ENCODE results near the gene HOXD10. TPM values are rescaled to one million over a fixed set of nuclear protein-coding genes. Genes with fewer than 3 reads are reported as not detected.

HOXD10 gene
- total RNA-seq, 3 donors from 2014 or later: 1.6 to 5.2 TPM; not detected in 1

DNA sequence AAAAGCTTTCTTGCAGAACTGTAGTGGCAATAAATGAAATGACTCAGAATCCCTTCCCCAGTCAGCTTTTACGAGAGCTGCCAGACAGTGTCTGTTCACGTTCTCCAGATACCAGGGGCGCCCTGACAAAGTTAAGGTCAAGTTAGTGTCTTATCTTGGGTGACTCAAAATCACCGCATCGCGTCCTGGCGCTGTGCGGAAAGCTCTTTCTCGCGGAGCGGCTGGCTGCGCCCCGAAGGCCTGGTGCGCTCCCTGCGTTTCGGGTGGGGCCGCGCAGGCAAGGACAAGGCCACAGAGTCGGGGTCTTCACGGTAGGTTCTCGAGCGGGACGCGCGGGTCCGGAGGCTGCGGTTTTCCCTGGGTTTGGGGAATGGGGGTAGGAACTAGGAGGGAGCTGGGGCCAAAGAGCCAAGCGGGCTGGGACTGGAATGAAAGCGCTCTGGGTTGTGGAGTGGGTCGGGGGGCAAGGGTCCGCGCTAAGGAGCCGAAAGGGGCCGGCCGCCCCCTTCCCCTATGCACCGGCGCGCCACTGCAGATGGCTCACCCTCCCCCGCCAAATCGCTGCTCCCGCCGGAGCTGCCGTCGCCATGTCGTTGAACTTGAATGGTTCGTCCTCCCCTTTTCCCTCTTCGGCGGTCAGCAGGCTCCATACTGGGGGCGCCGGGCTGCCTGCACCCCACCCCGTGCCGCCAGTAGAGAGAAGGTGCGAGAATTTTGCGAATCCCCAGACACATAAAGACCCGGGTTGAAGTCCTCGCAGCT is 12.1 kb upstream of the HOXD10 start:
- intact Hi-C loops (cut with DNase I; ENCODE audit: low total_unique reads): no loop called here
- H3K27me3 ChIP-seq: peaks cover 43 to 98% of the 10 kb centered on the region in 2 donors
- peak in 1 of 2 donors; percentile 47 for DNase-seq (ENCODE audit: low spot score in 2 of 2)
- H3K27ac ChIP-seq: no peak overlapping the region
- no peaks in the 10 kb centered on the region for H3K9me3 ChIP-seq
- peak overlapping the region; percentile 3 to 54 (median 21) for H3K4me3 ChIP-seq
- TF ChIP-seq, protein P1, sequence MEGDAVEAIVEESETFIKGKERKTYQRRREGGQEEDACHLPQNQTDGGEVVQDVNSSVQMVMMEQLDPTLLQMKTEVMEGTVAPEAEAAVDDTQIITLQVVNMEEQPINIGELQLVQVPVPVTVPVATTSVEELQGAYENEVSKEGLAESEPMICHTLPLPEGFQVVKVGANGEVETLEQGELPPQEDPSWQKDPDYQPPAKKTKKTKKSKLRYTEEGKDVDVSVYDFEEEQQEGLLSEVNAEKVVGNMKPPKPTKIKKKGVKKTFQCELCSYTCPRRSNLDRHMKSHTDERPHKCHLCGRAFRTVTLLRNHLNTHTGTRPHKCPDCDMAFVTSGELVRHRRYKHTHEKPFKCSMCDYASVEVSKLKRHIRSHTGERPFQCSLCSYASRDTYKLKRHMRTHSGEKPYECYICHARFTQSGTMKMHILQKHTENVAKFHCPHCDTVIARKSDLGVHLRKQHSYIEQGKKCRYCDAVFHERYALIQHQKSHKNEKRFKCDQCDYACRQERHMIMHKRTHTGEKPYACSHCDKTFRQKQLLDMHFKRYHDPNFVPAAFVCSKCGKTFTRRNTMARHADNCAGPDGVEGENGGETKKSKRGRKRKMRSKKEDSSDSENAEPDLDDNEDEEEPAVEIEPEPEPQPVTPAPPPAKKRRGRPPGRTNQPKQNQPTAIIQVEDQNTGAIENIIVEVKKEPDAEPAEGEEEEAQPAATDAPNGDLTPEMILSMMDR (IDR thresholded peaks at IDR 0.05): no peak
- TF ChIP-seq POLR2AphosphoS5 (IDR thresholded peaks at IDR 0.05): no peak
- no peak for TF ChIP-seq POLR2A (IDR thresholded peaks at IDR 0.05)
- no peaks in the 10 kb centered on the region for H3K36me3 ChIP-seq
- H3K4me1 ChIP-seq: peaks cover 0 to 4% of the 10 kb centered on the region in 2 donors

DNA sequence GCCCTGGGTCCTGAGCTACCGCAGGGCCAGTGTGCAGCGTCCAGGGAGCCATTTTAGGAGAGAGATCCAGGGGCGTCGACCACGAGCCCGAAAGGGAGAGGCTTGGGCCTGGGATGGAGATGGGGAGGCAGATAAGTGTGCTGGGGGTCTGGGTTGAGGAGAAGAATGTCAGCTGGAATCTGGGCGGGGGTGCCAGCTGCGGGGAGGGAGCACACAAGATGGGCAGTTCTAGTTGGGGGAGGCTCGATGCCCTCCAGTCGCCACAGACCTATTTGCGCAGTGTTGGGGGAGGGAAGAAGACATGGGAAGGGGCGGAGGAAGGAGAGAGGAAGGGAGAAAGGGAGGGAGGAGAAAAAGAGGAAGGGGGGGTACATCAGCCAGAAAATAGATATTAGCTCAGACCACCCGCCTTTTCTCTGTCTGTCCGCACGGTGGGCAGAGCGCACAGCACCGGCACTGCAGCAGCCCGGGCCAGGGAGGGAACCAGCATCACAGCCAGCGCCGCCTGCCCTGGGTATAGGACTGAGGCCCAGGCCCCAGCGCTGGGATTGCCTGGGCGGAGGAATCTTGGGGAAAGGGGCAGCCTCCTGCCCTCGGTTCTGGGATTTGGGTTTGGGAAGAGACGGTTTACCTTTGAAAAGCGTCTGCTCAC is 11.4 kb upstream of the HOXD10 start:
- Histone ChIP-seq H3K4me3 (peak overlapping the region in 2 of 3 donors; percentile 21 to 54), H3K4me1 (peaks cover 0 to 4% of the 10 kb centered on the region in 2 donors)
- no peak for DNase-seq (ENCODE audit: low spot score in 2 of 2)

DNA sequence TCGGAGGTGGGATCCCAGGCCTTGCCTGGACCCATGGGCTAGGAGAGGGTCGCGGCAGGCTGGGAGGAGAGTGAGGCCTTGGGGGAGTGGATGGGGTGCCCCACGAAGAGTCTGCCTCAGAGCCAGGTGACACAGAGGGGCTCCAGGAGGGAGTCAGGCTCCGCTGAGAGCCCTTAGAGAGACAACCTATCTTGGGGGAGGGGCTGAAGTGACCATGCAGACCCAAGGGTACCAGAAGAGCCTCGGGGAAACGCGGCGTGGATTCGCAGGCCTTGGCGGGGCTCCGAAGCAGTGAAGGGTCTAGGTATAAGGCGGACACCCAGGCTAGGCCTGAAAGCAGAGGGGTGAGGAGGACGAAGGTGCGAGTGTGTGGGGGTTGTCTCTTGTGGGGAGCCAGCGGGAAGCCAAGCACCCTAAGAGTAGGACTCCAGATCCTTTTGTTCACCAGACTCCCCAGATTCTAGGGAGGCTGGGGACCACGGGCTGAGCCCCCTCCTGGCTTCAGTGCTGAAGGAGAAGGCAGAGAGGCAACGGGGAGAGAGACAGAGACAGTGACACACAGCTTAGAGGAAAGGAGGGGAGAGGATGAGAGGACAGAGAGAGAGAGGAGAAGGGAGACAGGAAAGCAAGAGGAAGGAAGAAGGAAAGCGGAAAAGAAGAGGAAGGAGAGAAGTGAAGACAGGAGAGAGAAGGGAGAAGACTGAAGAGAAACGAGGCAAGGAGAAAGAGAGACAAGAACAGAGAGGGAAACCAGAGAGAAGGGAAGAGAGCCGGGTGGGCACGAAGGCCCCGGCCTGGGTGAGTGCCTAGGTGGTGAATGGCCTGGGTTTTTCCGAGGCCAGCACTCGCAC is 10.6 kb upstream of the HOXD10 start:
- H3K36me3 ChIP-seq: no peaks in the 10 kb centered on the region

More for the DNA sequence above, 11.4 kb upstream of the HOXD10 start:
- intact Hi-C loops (cut with DNase I; ENCODE audit: low total_unique reads): no loop called here
- TF ChIP-seq POLR2A (IDR thresholded peaks at IDR 0.05) (no peak), POLR2AphosphoS5 (IDR thresholded peaks at IDR 0.05) (no peak)
- TF ChIP-seq, protein P1 (IDR thresholded peaks at IDR 0.05): no peak
- H3K36me3 ChIP-seq: no peaks in the 10 kb centered on the region
- no peaks in the 10 kb centered on the region for H3K9me3 ChIP-seq
- H3K27me3 ChIP-seq: peaks cover 37 to 98% of the 10 kb centered on the region in 2 donors
- H3K27ac ChIP-seq: no peak overlapping the region

DNA sequence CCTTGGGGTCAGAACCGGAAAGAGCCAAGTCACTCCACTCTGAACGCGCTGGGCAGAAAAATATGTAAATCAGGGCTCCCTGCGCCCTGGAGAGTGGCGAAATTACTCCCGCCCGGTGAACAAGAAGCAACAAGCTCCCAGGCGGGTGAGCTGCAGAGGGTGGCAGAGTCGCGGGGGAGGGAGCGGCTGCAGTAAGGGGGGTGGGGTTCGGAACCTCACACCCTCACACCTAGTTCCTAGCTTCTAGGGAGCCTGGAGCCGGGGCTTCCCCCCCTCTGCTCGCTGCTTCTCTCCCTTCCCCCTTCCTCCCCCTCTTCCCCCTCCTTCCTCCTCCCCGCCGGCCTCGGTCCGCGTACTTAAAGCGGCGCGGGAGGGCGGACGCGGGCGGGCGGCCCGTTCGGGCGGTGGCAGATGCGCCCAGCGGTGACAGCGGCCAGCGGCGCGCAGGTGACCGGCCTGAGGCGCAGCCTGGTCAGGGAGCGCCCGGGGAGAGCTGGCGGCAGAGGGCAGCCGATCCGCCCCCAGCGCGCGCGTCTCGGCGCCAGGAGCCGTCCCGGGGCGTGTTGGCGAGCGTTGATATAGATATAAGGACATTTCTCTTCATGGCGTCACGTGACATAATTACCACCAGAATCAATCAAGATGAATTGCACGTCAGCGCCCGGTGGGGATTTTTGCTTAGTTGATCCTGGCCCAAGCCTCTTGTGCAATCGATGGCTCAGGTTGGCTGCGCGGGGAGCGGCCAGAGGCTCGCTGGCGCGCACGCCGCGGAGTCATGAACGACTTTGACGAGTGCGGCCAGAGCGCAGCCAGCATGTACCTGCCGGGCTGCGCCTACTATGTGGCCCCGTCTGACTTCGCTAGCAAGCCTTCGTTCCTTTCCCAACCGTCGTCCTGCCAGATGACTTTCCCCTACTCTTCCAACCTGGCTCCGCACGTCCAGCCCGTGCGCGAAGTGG is 9.7 kb upstream of the HOXD10 start, which contains the start of gene HOXD11:
TSS of gene HOXD11 (plus strand) at position 700 of the 959 bp plus-strand sequence. CDS start at position 776, 76 bp downstream.
- Histone ChIP-seq H3K9me3 (no peaks in the 10 kb centered on the region), H3K36me3 (no peaks in the 10 kb centered on the region), H3K27ac (no peak within 1 kb of the TSS), H3K4me3 (peak within 1 kb of the TSS; percentile 24 to 68 (median 43)), H3K27me3 (peaks cover 28 to 98% of the 10 kb centered on the region in 2 donors), H3K4me1 (peaks cover 0 to 4% of the 10 kb centered on the region in 2 donors)
- peak in 1 of 2 donors; percentile 43 for DNase-seq (ENCODE audit: low spot score in 2 of 2)
- TF ChIP-seq POLR2A (IDR thresholded peaks at IDR 0.05) (no peak), POLR2AphosphoS5 (IDR thresholded peaks at IDR 0.05) (no peak)
- TF ChIP-seq, protein P1 (IDR thresholded peaks at IDR 0.05): no peak
- intact Hi-C loops (cut with DNase I; ENCODE audit: low total_unique reads): no loop called here

More for the DNA sequence above, 10.6 kb upstream of the HOXD10 start:
- Histone ChIP-seq H3K9me3 (no peaks in the 10 kb centered on the region), H3K27ac (no peak overlapping the region), H3K4me3 (peak overlapping the region in 2 of 3 donors; percentile 43 to 68), H3K4me1 (peaks cover 0 to 4% of the 10 kb centered on the region in 2 donors), H3K27me3 (peaks cover 29 to 98% of the 10 kb centered on the region in 2 donors)
- no peak for TF ChIP-seq POLR2AphosphoS5 (IDR thresholded peaks at IDR 0.05)
- TF ChIP-seq POLR2A (IDR thresholded peaks at IDR 0.05): no peak
- TF ChIP-seq, protein P1 (IDR thresholded peaks at IDR 0.05): no peak
- intact Hi-C loops (cut with DNase I; ENCODE audit: low total_unique reads): no loop called here
- DNase-seq (ENCODE audit: low spot score in 2 of 2): no peak
